Mucosa of descending colon (tissue), 3 donors: ENCODE data around the gene ENOX2. TPM values are rescaled to one million over a fixed set of nuclear protein-coding genes. Genes with fewer than 3 reads are reported as not detected.

Source experiments
- ATAC-seq: fragments of 200-7000 bp; cut with Tn5 transposase; one replicate; pipeline ENCODE4 v1.9.1; 2020; ENCODE audit warnings: mild to moderate bottlenecking, moderate library complexity
- DNase-seq, 3 donors: peaks; one replicate each; pipeline ENCODE4 v3.0.0-alpha.2; 2020
- H3K36me3 ChIP-seq: fragments of 200-600 bp; one replicate; pipeline ENCODE4 v1.8.0; 2021; ENCODE audit warnings: low read depth, mild to moderate bottlenecking
- H3K4me1 ChIP-seq: fragments of 200-600 bp; one replicate; pipeline ENCODE4 v1.8.0; 2021; ENCODE audit warnings: low read depth, mild to moderate bottlenecking
- H3K4me3 ChIP-seq: fragments of 200-600 bp; one replicate; pipeline ENCODE4 v1.8.0; 2021; ENCODE audit warnings: mild to moderate bottlenecking
- H3K9me3 ChIP-seq: fragments of 200-600 bp; one replicate; pipeline ENCODE4 v1.8.0; 2021; ENCODE audit warnings: mild to moderate bottlenecking
- CTCF ChIP-seq: fragments of 200-600 bp; IDR thresholded peaks from one replicate; pipeline ENCODE4 v1.8.0; 2022; ENCODE audit warnings: antibody characterized with exemption, mild to moderate bottlenecking
- intact Hi-C, 2 donors: fragments of 100-400 bp; cut with DNase I in 1 of 2; cut with micrococcal nuclease in 1 of 2; formaldehyde crosslinking; loops; one replicate each; pipeline versions ENCODE4 v1.11.0 to v1.11.1; 2022; cut with DNase I, micrococcal nuclease
- total RNA-seq, 3 donors: library from RNA; stranded (reverse); fragmentation: NEBNext Ultra II Directional in 2 of 3; extraction: Animal tissue kit (Norgen Biotek cat#: 25700) in 2 of 3; gene quantifications; one replicate each; pipeline versions ENCODE4 v1.2.1 to v1.2.4, GENCODE V29; 2021 to 2023
- donor health status: DM: no; HTN: no; CAD: no; lungs with moderate emphysema.
- donor health status: DM: no; HTN: no; CAD: no.
- donor health status: DM: no; HTN: yes; CAD: no.

ENOX2 gene
- total RNA-seq, 3 donors from 2014 or later, result 8.2 to 19.9 (median 11.5) TPM

GRCh38 chrX:130885996-130886395, 17.0 kb downstream of the ENOX2 start:
- H3K4me1 ChIP-seq, result no peaks in the 10 kb centered on the region
- intact Hi-C loops, result no loop called here
- DNase-seq (no peak), ATAC-seq (no peak)
- H3K36me3 ChIP-seq, result no peaks in the 10 kb centered on the region
- H3K9me3 ChIP-seq, result no peaks in the 10 kb centered on the region
- no peak for TF ChIP-seq CTCF
- H3K4me3 ChIP-seq, result no peak overlapping the region

GRCh38 chrX:130885508-130885907, 17.5 kb downstream of the ENOX2 start:
- no peaks in the 10 kb centered on the region for H3K9me3 ChIP-seq
- no peaks in the 10 kb centered on the region for H3K4me1 ChIP-seq
- intact Hi-C loops, result no loop called here
- no peak for TF ChIP-seq CTCF
- H3K4me3 ChIP-seq, result no peak overlapping the region
- DNase-seq, result no peak
- ATAC-seq, result no peak
- no peaks in the 10 kb centered on the region for H3K36me3 ChIP-seq

GRCh38 chrX:130884627-130885026, 18.4 kb downstream of the ENOX2 start:
- H3K36me3 ChIP-seq, result no peaks in the 10 kb centered on the region
- H3K4me1 ChIP-seq, result no peaks in the 10 kb centered on the region
- TF ChIP-seq CTCF, result no peak
- DNase-seq, result no peak
- no peaks in the 10 kb centered on the region for H3K9me3 ChIP-seq
- intact Hi-C loops, result no loop called here
- ATAC-seq, result no peak
- H3K4me3 ChIP-seq, result no peak overlapping the region

- no peak for ATAC-seq
- intact Hi-C loops, result no loop called here
Observed at GRCh38 chrX:130879869-130880268, 23.1 kb downstream of the ENOX2 start.

GRCh38 chrX:130878350-130879341, 24.4 kb downstream of the ENOX2 start:
- ATAC-seq (peak; percentile 51), DNase-seq (no peak)
- no peaks in the 10 kb centered on the region for H3K4me1 ChIP-seq
- no peaks in the 10 kb centered on the region for H3K9me3 ChIP-seq
- no peak overlapping the region for H3K4me3 ChIP-seq
- TF ChIP-seq CTCF, result no peak
- intact Hi-C loops, result no loop called here
- no peaks in the 10 kb centered on the region for H3K36me3 ChIP-seq

More at GRCh38 chrX:130879869-130880268, 23.1 kb downstream of the ENOX2 start:
- Histone ChIP-seq H3K36me3 (no peaks in the 10 kb centered on the region), H3K4me1 (no peaks in the 10 kb centered on the region), H3K9me3 (no peaks in the 10 kb centered on the region), H3K4me3 (no peak overlapping the region)
- DNase-seq, result no peak
- TF ChIP-seq CTCF, result no peak
